HCT116 (cell line): ENCODE data around the gene RFPL1. TPM values are rescaled to one million over a fixed set of nuclear protein-coding genes. Genes with fewer than 3 reads are reported as not detected.

Experiments
- ATAC-seq: fragments of 200-7000 bp; cut with Tn5 transposase; 2 replicates; pipeline ENCODE4 v1.9.1; 2020; ENCODE audit warnings: mild to moderate bottlenecking, moderate library complexity
- BruUV-seq: library from RNA; stranded (reverse); fragments of 400-500 nt; replicated peaks from 2 replicates; lab custom pipeline; 2021; lab: Mats Ljungman, UMichigan
- CTCF ChIA-PET: fragments of 300-600 bp; sonication (Branson Sonifier 250); formaldehyde crosslinking; loops from one replicate; lab custom pipeline; 2021; ENCODE audit warnings: antibody characterized with exemption; lab: Charles Lee
- POLR2A ChIA-PET: fragments of 300-600, 350-600 bp; sonication (Branson Sonifier 250); formaldehyde crosslinking; loops from one replicate; lab custom pipeline; 2021; ENCODE audit warnings: antibody characterized with exemption; lab: Charles Lee
- RAD21 ChIA-PET, 2 experiments: fragments of 300-600 bp; sonication (Branson Sonifier 250); formaldehyde crosslinking; loops; one replicate each; lab custom pipeline; 2023; ENCODE audit warnings: low total read pairs in 2 of 2; ENCODE audit not compliant: uncharacterized antibody in 2 of 2, unreplicated experiment in 2 of 2, low non-redundant PET in 1 of 2; lab: Charles Lee
- DNase-seq: peaks from one replicate; pipeline ENCODE4 v3.0.0-alpha.2; 2010; ENCODE audit warnings: low read depth, low spot score
- H2AFZ ChIP-seq: fragments of 200-600 bp; shearing (Covaris generic), sonication (generic); 2 replicates; pipeline ENCODE4 v1.6.1; 2017; ENCODE audit warnings: low read depth, mixed run types, mixed read lengths, antibody characterized with exemption, low read length; ENCODE audit not compliant: poor library complexity, severe bottlenecking
- H3K27ac ChIP-seq: 2 replicates; pipeline ENCODE4 v1.5.1; 2012; ENCODE audit warnings: low read depth, low read length
- H3K27me3 ChIP-seq: fragments of 200-600 bp; sonication (generic); 2 replicates; pipeline ENCODE4 v1.6.1; 2016; ENCODE audit warnings: mixed run types, low read length, mixed read lengths; ENCODE audit not compliant: insufficient read depth
- H3K36me3 ChIP-seq, 2 experiments: fragments of 200-500 bp in 1 of 2; fragments of 200-600 bp in 1 of 2; sonication (Bioruptor generic) in 1 of 2; sonication (generic) in 1 of 2; 2 replicates each; pipeline versions ENCODE4 v1.5.1 to v1.6.1; 2014 to 2016; ENCODE audit warnings: low read length in 2 of 2, inconsistent platforms in 1 of 2, mixed read lengths in 1 of 2, mixed run types in 1 of 2; ENCODE audit not compliant: insufficient read depth in 2 of 2, control insufficient read depth in 1 of 2
- H3K4me1 ChIP-seq, 2 experiments: fragments of 200-600 bp in 1 of 2; sonication (generic) in 1 of 2; 2 replicates each; pipeline versions ENCODE4 v1.5.1 to v1.6.1; 2012 to 2017; ENCODE audit warnings: low read length in 2 of 2, inconsistent platforms in 1 of 2, mild to moderate bottlenecking in 1 of 2, mixed read lengths in 1 of 2, mixed run types in 1 of 2, moderate library complexity in 1 of 2; ENCODE audit not compliant: insufficient read depth in 2 of 2, control insufficient read depth in 1 of 2
- H3K4me2 ChIP-seq: fragments of 200-600 bp; sonication (generic); 2 replicates; pipeline ENCODE4 v1.6.1; 2017; ENCODE audit warnings: mixed run types, low read length, mixed read lengths
- H3K4me3 ChIP-seq, 2 experiments: fragments of 200-600 bp in 1 of 2; sonication (generic) in 1 of 2; replicated peaks in 1 of 2; 2 replicates each; pipeline ENCODE4 v1.5.1; 2011 to 2016; ENCODE audit warnings: low read length in 2 of 2, control low read depth in 1 of 2, low read depth in 1 of 2, mild to moderate bottlenecking in 1 of 2, mixed read lengths in 1 of 2, mixed run types in 1 of 2
- H3K79me2 ChIP-seq: fragments of 200-600 bp; sonication (generic); 2 replicates; pipeline ENCODE4 v1.6.1; 2017; ENCODE audit warnings: mild to moderate bottlenecking, mixed run types, low read length, moderate library complexity, mixed read lengths; ENCODE audit not compliant: insufficient read depth
- H3K9ac ChIP-seq: fragments of 200-600 bp; sonication (generic); 2 replicates; pipeline ENCODE4 v1.6.1; 2016; ENCODE audit warnings: low read length, mixed read lengths
- H3K9me2 ChIP-seq: fragments of 200-600 bp; sonication (generic), shearing (Covaris generic); 2 replicates; pipeline ENCODE4 v1.6.1; 2017; ENCODE audit warnings: mixed run types, mild to moderate bottlenecking, moderate library complexity; ENCODE audit not compliant: insufficient read depth
- H3K9me3 ChIP-seq, 2 experiments: fragments of 200-500 bp in 1 of 2; fragments of 200-600 bp in 1 of 2; sonication (Bioruptor generic) in 1 of 2; sonication (generic) in 1 of 2; 2 replicates each; pipeline ENCODE4 v1.6.1; 2014 to 2017; ENCODE audit warnings: low read length in 2 of 2, mixed read lengths in 2 of 2, inconsistent platforms in 1 of 2, low read depth in 1 of 2, mild to moderate bottlenecking in 1 of 2, mixed run types in 1 of 2, moderate library complexity in 1 of 2; ENCODE audit not compliant: control insufficient read depth in 1 of 2, insufficient read depth in 1 of 2
- H4K20me1 ChIP-seq: fragments of 200-600 bp; sonication (generic), shearing (Covaris generic); 2 replicates; pipeline ENCODE4 v1.6.1; 2017; ENCODE audit warnings: mixed run types, mild to moderate bottlenecking, moderate library complexity; ENCODE audit not compliant: insufficient read depth
- CTCF ChIP-seq, 3 experiments: fragments of 200-600 bp in 1 of 3; sonication (generic) in 1 of 3; IDR thresholded peaks in 2 of 3; conservative IDR thresholded peaks in 1 of 3; 2 replicates each; pipeline ENCODE4 v1.5.1; 2012 to 2017; ENCODE audit warnings: low read depth in 2 of 3, low read length in 2 of 3, antibody characterized with exemption in 1 of 3, borderline replicate concordance in 1 of 3, control low read depth in 1 of 3, mild to moderate bottlenecking in 1 of 3, mixed read lengths in 1 of 3, mixed run types in 1 of 3, moderate library complexity in 1 of 3; ENCODE audit not compliant: insufficient read depth in 1 of 3
- ELF1 ChIP-seq: IDR thresholded peaks from 2 replicates; pipeline ENCODE4 v1.6.1; 2012; ENCODE audit warnings: low read depth, borderline replicate concordance
- FOSL1 ChIP-seq: IDR thresholded peaks from 2 replicates; pipeline ENCODE4 v1.6.1; 2012; ENCODE audit warnings: low read depth
- YY1 ChIP-seq: IDR thresholded peaks from 2 replicates; pipeline ENCODE4 v1.6.1; 2011; ENCODE audit warnings: low read length, low read depth, moderate library complexity, mild to moderate bottlenecking; ENCODE audit not compliant: insufficient replicate concordance; ENCODE audit errors: extremely low read depth
- intact Hi-C: fragments of 100-400 bp; cut with micrococcal nuclease; formaldehyde crosslinking; loops from 2 replicates; pipeline ENCODE4 v1.10.0; 2022
- total RNA-seq: library from RNA; stranded (reverse); gene quantifications from one replicate; pipeline ENCODE4 v1.2.1, GENCODE V29; 2021; ENCODE audit not compliant: unreplicated experiment

RFPL1 gene
- total RNA-seq, 1 experiment from 2014 or later, result not detected

DNA sequence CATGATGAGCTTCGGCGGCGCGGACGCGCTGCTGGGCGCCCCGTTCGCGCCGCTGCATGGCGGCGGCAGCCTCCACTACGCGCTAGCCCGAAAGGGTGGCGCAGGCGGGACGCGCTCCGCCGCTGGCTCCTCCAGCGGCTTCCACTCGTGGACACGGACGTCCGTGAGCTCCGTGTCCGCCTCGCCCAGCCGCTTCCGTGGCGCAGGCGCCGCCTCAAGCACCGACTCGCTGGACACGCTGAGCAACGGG lies 41.8 kb downstream of the RFPL1 start:
- POLR2A ChIA-PET, result no interaction called here
- peaks cover 0 to 13% of the 10 kb centered on the region in 2 experiments; a peak in 2 of 4 replicates for H3K4me1 ChIP-seq
- no peaks in the 10 kb centered on the region for H3K9me3 ChIP-seq
- H4K20me1 ChIP-seq, result no peaks in the 10 kb centered on the region
- intact Hi-C loops, result no loop called here
- H2AFZ ChIP-seq, result no peak overlapping the region
- no peak overlapping the region for H3K4me2 ChIP-seq
- no peak overlapping the region for H3K9ac ChIP-seq
- no peak for TF ChIP-seq YY1
- no peaks in the 10 kb centered on the region for H3K79me2 ChIP-seq
- H3K27me3 ChIP-seq, result no peaks in the 10 kb centered on the region; the same call in 1 of the 2 replicates
- H3K4me3 ChIP-seq, result no peak overlapping the region
- CTCF ChIA-PET, result no interaction called here
- H3K9me2 ChIP-seq, result no peaks in the 10 kb centered on the region
- no peak overlapping the region for H3K27ac ChIP-seq
- BruUV-seq, result no TSS peak
- DNase-seq (no peak), ATAC-seq (no peak)
- RAD21 ChIA-PET, result no interaction called here
- H3K36me3 ChIP-seq, result no peaks in the 10 kb centered on the region

- Histone ChIP-seq H3K4me3 (no peak overlapping the region), H3K9ac (no peak overlapping the region), H3K79me2 (no peaks in the 10 kb centered on the region), H3K9me3 (no peaks in the 10 kb centered on the region), H3K36me3 (no peaks in the 10 kb centered on the region), H3K27ac (no peak overlapping the region), H2AFZ (no peak overlapping the region), H3K27me3 (no peaks in the 10 kb centered on the region; the same call in 1 of the 2 replicates), H3K4me2 (no peak overlapping the region), H3K4me1 (peaks cover 0 to 13% of the 10 kb centered on the region in 2 experiments; a peak in 2 of 4 replicates), H3K9me2 (no peaks in the 10 kb centered on the region), H4K20me1 (no peaks in the 10 kb centered on the region)
- ChIA-PET POLR2A (no interaction called here), RAD21 (no interaction called here), CTCF (interaction anchor here (1.8 kb wide), 1 partner anchor 10 kb away, joined by 7 read pairs; no protein-coding TSS in a partner anchor)
- TF ChIP-seq ELF1 (no peak), FOSL1 (no peak), CTCF (IDR thresholded peaks at IDR 0.05 in 2 of 3, conservative IDR thresholded peaks at IDR 0.05 in 1 of 3; ENCODE audit: borderline replicate concordance in 1 of 3, insufficient read depth in 1 of 3, low read depth in 2 of 3, low read length in 2 of 3) (no peak)
- no peak for ATAC-seq
- no TSS peak for BruUV-seq
- DNase-seq, result no peak
- intact Hi-C loops, result no loop called here
These were observed 42.3 kb downstream of the RFPL1 start for GRCh38 chr22:29480512-29481264.
